ENCODE results near the gene AGAP1.

DNA sequence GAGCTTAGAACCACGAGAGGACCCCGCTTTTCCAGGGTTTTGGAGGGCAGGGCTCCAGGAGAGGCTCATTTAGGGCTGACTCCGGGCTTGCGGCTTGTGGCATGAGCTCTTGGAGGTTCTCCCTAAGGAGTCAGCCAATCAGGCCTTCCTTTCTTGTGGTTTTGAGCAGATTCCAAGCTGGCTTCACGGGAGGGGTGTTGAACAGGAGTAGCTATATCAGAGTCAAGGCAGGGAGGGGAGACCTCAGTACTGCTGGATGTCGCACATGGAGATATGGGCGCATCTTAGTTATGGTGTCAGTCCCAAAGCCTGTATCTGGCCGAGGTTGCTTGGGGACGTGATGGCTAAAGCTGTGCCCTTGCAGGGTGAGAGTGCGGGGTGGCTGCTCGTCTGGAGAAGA is 98.6 kb downstream of the AGAP1 start:
- TF ChIP-seq, protein P1, sequence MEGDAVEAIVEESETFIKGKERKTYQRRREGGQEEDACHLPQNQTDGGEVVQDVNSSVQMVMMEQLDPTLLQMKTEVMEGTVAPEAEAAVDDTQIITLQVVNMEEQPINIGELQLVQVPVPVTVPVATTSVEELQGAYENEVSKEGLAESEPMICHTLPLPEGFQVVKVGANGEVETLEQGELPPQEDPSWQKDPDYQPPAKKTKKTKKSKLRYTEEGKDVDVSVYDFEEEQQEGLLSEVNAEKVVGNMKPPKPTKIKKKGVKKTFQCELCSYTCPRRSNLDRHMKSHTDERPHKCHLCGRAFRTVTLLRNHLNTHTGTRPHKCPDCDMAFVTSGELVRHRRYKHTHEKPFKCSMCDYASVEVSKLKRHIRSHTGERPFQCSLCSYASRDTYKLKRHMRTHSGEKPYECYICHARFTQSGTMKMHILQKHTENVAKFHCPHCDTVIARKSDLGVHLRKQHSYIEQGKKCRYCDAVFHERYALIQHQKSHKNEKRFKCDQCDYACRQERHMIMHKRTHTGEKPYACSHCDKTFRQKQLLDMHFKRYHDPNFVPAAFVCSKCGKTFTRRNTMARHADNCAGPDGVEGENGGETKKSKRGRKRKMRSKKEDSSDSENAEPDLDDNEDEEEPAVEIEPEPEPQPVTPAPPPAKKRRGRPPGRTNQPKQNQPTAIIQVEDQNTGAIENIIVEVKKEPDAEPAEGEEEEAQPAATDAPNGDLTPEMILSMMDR (IDR thresholded peaks at IDR 0.05), result no peak
- TF ChIP-seq POLR2A (IDR thresholded peaks at IDR 0.05), result no peak
